DND-41 (cell line): Measurements from ENCODE around the gene AXIN1.

Experiments
- EZH2 ChIP-seq: IDR thresholded peaks from 3 replicates; pipeline ENCODE4 v1.6.1; 2012; ENCODE audit warnings: borderline replicate concordance, low read depth, mild to moderate bottlenecking, moderate library complexity, low read length, inconsistent platforms; ENCODE audit not compliant: severe bottlenecking
- TF ChIP-seq, protein P1 (sequence below): IDR thresholded peaks from 2 replicates; pipeline ENCODE4 v1.5.1; 2012; ENCODE audit warnings: borderline replicate concordance, low read length, moderate library complexity, mild to moderate bottlenecking; ENCODE audit not compliant: poor library complexity, severe bottlenecking; ENCODE audit errors: extremely low read depth

GRCh38 chr16:322476-323143 is 29.9 kb downstream of the AXIN1 start:
- TF ChIP-seq EZH2, result no peak
- TF ChIP-seq, protein P1, sequence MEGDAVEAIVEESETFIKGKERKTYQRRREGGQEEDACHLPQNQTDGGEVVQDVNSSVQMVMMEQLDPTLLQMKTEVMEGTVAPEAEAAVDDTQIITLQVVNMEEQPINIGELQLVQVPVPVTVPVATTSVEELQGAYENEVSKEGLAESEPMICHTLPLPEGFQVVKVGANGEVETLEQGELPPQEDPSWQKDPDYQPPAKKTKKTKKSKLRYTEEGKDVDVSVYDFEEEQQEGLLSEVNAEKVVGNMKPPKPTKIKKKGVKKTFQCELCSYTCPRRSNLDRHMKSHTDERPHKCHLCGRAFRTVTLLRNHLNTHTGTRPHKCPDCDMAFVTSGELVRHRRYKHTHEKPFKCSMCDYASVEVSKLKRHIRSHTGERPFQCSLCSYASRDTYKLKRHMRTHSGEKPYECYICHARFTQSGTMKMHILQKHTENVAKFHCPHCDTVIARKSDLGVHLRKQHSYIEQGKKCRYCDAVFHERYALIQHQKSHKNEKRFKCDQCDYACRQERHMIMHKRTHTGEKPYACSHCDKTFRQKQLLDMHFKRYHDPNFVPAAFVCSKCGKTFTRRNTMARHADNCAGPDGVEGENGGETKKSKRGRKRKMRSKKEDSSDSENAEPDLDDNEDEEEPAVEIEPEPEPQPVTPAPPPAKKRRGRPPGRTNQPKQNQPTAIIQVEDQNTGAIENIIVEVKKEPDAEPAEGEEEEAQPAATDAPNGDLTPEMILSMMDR, result no peak
